Measurements from ENCODE around the gene RBP5. TPM values are rescaled to one million over a fixed set of nuclear protein-coding genes. Genes with fewer than 3 reads are reported as not detected.

RBP5 gene
- polyA plus RNA-seq, 1 experiment = 0.25 TPM

DNA sequence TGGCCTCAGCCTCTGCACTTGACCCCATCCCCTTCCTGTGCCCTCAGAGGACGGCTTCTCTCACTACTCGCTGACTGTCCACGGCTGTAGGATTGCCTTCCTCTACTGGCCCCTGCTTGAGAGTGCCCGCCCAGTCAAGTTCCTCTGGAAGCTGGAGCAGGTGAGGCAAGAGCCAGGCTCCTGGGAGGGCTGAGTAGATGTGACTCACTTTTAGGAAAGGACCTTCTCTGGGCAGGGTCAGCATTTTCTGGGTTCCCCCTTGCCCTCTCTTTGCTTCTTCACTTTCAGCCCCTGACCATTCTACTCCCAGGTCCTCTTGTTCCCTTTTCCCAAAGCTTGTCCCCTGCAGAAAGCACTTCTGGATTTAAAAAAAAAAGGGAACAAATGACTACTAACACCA is 9.2 kb upstream of the RBP5 start:
- ChIA-PET POLR2A (no interaction called here), CTCF (no interaction called here)
- H3K4me3 ChIP-seq (ENCODE audit: low read depth, low read length) = no peak overlapping the region
- H3K27me3 ChIP-seq (ENCODE audit: control insufficient read depth, insufficient read depth, low read length) = no peaks in the 10 kb centered on the region
- H3K9me3 ChIP-seq (ENCODE audit: control insufficient read depth, insufficient read depth, low read length) = no peaks in the 10 kb centered on the region
- no peak overlapping the region for H3K27ac ChIP-seq (ENCODE audit: low read depth, low read length)
- DNase-seq (ENCODE audit: low read depth, low spot score) = no peak
- TF ChIP-seq, protein P1, sequence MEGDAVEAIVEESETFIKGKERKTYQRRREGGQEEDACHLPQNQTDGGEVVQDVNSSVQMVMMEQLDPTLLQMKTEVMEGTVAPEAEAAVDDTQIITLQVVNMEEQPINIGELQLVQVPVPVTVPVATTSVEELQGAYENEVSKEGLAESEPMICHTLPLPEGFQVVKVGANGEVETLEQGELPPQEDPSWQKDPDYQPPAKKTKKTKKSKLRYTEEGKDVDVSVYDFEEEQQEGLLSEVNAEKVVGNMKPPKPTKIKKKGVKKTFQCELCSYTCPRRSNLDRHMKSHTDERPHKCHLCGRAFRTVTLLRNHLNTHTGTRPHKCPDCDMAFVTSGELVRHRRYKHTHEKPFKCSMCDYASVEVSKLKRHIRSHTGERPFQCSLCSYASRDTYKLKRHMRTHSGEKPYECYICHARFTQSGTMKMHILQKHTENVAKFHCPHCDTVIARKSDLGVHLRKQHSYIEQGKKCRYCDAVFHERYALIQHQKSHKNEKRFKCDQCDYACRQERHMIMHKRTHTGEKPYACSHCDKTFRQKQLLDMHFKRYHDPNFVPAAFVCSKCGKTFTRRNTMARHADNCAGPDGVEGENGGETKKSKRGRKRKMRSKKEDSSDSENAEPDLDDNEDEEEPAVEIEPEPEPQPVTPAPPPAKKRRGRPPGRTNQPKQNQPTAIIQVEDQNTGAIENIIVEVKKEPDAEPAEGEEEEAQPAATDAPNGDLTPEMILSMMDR (IDR thresholded peaks at IDR 0.05; ENCODE audit: low read depth, low read length) = no peak

GRCh38 chr12:7136676-7137075 is 8.0 kb upstream of the RBP5 start:
- TF ChIP-seq, protein P1 (IDR thresholded peaks at IDR 0.05; ENCODE audit: low read depth, low read length) = no peak
- ChIA-PET POLR2A (no interaction called here), CTCF (interaction anchor here (1.4 kb wide), 1 partner anchor 9 kb away, joined by 5 read pairs; no protein-coding TSS in a partner anchor)
- H3K27me3 ChIP-seq (ENCODE audit: control insufficient read depth, insufficient read depth, low read length) = no peaks in the 10 kb centered on the region
- H3K9me3 ChIP-seq (ENCODE audit: control insufficient read depth, insufficient read depth, low read length) = no peaks in the 10 kb centered on the region
- H3K27ac ChIP-seq (ENCODE audit: low read depth, low read length) = no peak overlapping the region
- H3K4me3 ChIP-seq (ENCODE audit: low read depth, low read length) = no peak overlapping the region
- no peak for DNase-seq (ENCODE audit: low read depth, low spot score)

GRCh38 chr12:7136071-7136470 is 7.4 kb upstream of the RBP5 start:
- Histone ChIP-seq H3K9me3 (ENCODE audit: control insufficient read depth, insufficient read depth, low read length) (no peaks in the 10 kb centered on the region), H3K4me3 (ENCODE audit: low read depth, low read length) (no peak overlapping the region), H3K27me3 (ENCODE audit: control insufficient read depth, insufficient read depth, low read length) (no peaks in the 10 kb centered on the region), H3K27ac (ENCODE audit: low read depth, low read length) (no peak overlapping the region)
- no peak for DNase-seq (ENCODE audit: low read depth, low spot score)
- CTCF ChIA-PET = interaction anchor here (1.4 kb wide), 1 partner anchor 10 kb away, joined by 5 read pairs; no protein-coding TSS in a partner anchor
- TF ChIP-seq, protein P1 (IDR thresholded peaks at IDR 0.05; ENCODE audit: low read depth, low read length) = no peak
- POLR2A ChIA-PET = interaction anchor here (1.0 kb wide), 1 partner anchor 27 kb away, joined by 4 read pairs; the partner anchor contains the start of gene C1RL

GRCh38 chr12:7134396-7135166 is 5.9 kb upstream of the RBP5 start:
- CTCF ChIA-PET = no interaction called here
- POLR2A ChIA-PET = no interaction called here

GRCh38 chr12:7131502-7131866 is 2.8 kb upstream of the RBP5 start:
- Histone ChIP-seq H3K4me3 (ENCODE audit: low read depth, low read length) (peak overlapping the region; percentile 90), H3K9me3 (ENCODE audit: control insufficient read depth, insufficient read depth, low read length) (no peaks in the 10 kb centered on the region; the same call in 1 of the 2 replicates), H3K27me3 (ENCODE audit: control insufficient read depth, insufficient read depth, low read length) (no peaks in the 10 kb centered on the region), H3K27ac (ENCODE audit: low read depth, low read length) (no peak overlapping the region)
- CTCF ChIA-PET = interaction anchor here (0.8 kb wide), 1 partner anchor 13 kb away, joined by 3 read pairs; no protein-coding TSS in a partner anchor
- TF ChIP-seq, protein P1 (IDR thresholded peaks at IDR 0.05; ENCODE audit: low read depth, low read length) = no peak
- POLR2A ChIA-PET = interaction anchor here (0.8 kb wide), 1 partner anchor 71 kb away, joined by 5 read pairs; no protein-coding TSS in a partner anchor
- no peak for DNase-seq (ENCODE audit: low read depth, low spot score)

More at GRCh38 chr12:7134396-7135166, 5.9 kb upstream of the RBP5 start:
- Histone ChIP-seq H3K27me3 (ENCODE audit: control insufficient read depth, insufficient read depth, low read length) (no peaks in the 10 kb centered on the region), H3K27ac (ENCODE audit: low read depth, low read length) (no peak overlapping the region), H3K4me3 (ENCODE audit: low read depth, low read length) (no peak overlapping the region), H3K9me3 (ENCODE audit: control insufficient read depth, insufficient read depth, low read length) (no peaks in the 10 kb centered on the region; the same call in 1 of the 2 replicates)
- TF ChIP-seq, protein P1 (IDR thresholded peaks at IDR 0.05; ENCODE audit: low read depth, low read length) = no peak
- no peak for DNase-seq (ENCODE audit: low read depth, low spot score)

Measured in AG04450 (cell line).